ENCODE measurements around the gene ANKRD13B. TPM values are rescaled to one million over a fixed set of nuclear protein-coding genes. Genes with fewer than 3 reads are reported as not detected.

Gene ANKRD13B
- total RNA-seq, 1 experiment from 2014 or later, result 45.5 TPM

DNA sequence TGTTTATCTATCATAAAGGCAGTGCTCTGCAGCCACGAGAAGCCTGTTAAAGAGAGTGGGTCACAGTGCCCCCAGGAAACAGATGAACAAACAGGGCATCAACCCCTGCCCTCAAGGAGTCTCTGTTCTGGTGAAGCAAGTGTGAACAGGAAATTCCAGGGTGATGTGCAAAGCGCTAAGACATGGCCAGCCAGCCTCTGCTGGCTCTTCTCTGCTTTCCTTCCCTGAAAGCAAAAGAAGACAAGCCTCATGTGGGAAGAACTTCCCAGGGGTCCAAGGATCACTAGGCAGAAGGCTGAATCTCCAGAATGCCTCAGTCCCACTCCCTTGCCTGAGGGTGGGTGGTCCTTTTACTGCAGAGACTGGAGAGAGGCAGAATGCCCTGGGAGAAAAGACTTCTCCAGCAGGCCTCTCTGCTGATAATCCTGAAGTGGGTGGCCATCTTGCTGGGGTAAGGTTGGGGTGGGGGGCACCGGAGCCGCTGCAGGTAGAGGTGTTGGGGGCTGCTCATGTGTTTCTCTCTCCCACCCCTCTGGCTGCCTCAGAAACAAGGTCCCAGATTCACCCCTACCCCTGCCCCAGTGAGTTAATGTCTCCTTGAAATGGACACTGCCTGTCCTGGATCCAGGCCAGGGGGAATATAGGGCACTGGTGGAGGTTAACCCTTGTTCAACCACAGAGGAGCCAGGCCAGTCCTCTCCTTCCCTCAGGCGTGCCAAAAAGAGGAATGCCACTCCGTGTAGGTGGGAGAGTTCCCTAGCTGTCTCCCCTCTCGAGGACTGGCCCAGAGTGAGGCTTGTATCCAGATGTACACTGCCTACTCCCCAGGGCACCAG lies 2.4 kb downstream of the ANKRD13B start:
- no peak overlapping the region for H3K4me3 Mint-ChIP-seq
- no peak for DNase-seq (ENCODE audit: low spot score)
- TF ChIP-seq TEAD4 (CRISPR knock-in tag; IDR thresholded peaks at IDR 0.05), result no peak
- TF ChIP-seq, protein P1, sequence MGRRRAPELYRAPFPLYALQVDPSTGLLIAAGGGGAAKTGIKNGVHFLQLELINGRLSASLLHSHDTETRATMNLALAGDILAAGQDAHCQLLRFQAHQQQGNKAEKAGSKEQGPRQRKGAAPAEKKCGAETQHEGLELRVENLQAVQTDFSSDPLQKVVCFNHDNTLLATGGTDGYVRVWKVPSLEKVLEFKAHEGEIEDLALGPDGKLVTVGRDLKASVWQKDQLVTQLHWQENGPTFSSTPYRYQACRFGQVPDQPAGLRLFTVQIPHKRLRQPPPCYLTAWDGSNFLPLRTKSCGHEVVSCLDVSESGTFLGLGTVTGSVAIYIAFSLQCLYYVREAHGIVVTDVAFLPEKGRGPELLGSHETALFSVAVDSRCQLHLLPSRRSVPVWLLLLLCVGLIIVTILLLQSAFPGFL (CRISPR knock-in tag; IDR thresholded peaks at IDR 0.05; ENCODE audit: borderline replicate concordance), result no peak
- TF ChIP-seq, protein P2, sequence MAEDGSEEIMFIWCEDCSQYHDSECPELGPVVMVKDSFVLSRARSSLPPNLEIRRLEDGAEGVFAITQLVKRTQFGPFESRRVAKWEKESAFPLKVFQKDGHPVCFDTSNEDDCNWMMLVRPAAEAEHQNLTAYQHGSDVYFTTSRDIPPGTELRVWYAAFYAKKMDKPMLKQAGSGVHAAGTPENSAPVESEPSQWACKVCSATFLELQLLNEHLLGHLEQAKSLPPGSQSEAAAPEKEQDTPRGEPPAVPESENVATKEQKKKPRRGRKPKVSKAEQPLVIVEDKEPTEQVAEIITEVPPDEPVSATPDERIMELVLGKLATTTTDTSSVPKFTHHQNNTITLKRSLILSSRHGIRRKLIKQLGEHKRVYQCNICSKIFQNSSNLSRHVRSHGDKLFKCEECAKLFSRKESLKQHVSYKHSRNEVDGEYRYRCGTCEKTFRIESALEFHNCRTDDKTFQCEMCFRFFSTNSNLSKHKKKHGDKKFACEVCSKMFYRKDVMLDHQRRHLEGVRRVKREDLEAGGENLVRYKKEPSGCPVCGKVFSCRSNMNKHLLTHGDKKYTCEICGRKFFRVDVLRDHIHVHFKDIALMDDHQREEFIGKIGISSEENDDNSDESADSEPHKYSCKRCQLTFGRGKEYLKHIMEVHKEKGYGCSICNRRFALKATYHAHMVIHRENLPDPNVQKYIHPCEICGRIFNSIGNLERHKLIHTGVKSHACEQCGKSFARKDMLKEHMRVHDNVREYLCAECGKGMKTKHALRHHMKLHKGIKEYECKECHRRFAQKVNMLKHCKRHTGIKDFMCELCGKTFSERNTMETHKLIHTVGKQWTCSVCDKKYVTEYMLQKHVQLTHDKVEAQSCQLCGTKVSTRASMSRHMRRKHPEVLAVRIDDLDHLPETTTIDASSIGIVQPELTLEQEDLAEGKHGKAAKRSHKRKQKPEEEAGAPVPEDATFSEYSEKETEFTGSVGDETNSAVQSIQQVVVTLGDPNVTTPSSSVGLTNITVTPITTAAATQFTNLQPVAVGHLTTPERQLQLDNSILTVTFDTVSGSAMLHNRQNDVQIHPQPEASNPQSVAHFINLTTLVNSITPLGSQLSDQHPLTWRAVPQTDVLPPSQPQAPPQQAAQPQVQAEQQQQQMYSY (CRISPR knock-in tag; IDR thresholded peaks at IDR 0.05), result no peak
- TF ChIP-seq, protein P3, sequence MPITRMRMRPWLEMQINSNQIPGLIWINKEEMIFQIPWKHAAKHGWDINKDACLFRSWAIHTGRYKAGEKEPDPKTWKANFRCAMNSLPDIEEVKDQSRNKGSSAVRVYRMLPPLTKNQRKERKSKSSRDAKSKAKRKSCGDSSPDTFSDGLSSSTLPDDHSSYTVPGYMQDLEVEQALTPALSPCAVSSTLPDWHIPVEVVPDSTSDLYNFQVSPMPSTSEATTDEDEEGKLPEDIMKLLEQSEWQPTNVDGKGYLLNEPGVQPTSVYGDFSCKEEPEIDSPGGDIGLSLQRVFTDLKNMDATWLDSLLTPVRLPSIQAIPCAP (CRISPR knock-in tag; IDR thresholded peaks at IDR 0.05), result no peak
- TF ChIP-seq, protein P4, sequence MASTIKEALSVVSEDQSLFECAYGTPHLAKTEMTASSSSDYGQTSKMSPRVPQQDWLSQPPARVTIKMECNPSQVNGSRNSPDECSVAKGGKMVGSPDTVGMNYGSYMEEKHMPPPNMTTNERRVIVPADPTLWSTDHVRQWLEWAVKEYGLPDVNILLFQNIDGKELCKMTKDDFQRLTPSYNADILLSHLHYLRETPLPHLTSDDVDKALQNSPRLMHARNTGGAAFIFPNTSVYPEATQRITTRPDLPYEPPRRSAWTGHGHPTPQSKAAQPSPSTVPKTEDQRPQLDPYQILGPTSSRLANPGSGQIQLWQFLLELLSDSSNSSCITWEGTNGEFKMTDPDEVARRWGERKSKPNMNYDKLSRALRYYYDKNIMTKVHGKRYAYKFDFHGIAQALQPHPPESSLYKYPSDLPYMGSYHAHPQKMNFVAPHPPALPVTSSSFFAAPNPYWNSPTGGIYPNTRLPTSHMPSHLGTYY (CRISPR knock-in tag; IDR thresholded peaks at IDR 0.05), result no peak
- TF ChIP-seq, protein P5, sequence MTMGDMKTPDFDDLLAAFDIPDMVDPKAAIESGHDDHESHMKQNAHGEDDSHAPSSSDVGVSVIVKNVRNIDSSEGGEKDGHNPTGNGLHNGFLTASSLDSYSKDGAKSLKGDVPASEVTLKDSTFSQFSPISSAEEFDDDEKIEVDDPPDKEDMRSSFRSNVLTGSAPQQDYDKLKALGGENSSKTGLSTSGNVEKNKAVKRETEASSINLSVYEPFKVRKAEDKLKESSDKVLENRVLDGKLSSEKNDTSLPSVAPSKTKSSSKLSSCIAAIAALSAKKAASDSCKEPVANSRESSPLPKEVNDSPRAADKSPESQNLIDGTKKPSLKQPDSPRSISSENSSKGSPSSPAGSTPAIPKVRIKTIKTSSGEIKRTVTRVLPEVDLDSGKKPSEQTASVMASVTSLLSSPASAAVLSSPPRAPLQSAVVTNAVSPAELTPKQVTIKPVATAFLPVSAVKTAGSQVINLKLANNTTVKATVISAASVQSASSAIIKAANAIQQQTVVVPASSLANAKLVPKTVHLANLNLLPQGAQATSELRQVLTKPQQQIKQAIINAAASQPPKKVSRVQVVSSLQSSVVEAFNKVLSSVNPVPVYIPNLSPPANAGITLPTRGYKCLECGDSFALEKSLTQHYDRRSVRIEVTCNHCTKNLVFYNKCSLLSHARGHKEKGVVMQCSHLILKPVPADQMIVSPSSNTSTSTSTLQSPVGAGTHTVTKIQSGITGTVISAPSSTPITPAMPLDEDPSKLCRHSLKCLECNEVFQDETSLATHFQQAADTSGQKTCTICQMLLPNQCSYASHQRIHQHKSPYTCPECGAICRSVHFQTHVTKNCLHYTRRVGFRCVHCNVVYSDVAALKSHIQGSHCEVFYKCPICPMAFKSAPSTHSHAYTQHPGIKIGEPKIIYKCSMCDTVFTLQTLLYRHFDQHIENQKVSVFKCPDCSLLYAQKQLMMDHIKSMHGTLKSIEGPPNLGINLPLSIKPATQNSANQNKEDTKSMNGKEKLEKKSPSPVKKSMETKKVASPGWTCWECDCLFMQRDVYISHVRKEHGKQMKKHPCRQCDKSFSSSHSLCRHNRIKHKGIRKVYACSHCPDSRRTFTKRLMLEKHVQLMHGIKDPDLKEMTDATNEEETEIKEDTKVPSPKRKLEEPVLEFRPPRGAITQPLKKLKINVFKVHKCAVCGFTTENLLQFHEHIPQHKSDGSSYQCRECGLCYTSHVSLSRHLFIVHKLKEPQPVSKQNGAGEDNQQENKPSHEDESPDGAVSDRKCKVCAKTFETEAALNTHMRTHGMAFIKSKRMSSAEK (CRISPR knock-in tag; IDR thresholded peaks at IDR 0.05; ENCODE audit: borderline replicate concordance), result no peak
- TF ChIP-seq, protein P6, sequence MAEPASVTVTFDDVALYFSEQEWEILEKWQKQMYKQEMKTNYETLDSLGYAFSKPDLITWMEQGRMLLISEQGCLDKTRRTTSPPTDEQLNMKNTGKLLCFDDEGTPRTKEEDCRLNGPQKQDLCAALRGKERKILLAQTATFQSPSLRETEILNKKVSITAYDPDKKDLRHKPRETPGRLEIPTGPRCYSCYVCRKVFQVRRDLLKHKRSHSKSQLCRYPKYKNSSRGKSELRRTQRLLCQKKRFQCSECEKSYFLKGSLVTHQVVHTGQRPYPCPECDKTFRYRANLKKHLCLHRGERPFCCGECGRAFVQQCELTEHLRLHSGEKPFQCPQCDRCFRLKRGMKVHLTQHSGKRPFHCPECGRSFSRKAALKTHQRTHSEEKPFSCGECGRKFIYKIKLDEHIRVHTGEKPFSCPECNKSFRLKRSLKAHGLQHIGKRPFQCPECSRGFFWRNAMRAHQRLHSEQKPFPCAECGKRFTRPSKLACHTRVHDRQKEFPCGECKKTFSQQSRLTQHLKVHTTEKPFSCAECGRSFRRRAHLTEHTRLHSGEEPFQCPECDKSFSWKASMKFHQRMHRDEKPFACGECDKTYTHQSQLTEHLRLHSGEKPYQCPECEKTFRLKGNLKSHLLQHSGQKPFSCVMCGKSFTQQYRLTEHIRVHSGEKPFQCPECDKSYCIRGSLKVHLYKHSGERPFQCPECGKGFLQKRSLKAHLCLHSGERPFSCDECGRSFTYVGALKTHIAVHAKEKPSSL (CRISPR knock-in tag; conservative IDR thresholded peaks at IDR 0.05), result no peak
- TF ChIP-seq, protein P7, sequence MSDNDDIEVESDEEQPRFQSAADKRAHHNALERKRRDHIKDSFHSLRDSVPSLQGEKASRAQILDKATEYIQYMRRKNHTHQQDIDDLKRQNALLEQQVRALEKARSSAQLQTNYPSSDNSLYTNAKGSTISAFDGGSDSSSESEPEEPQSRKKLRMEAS (CRISPR knock-in tag; IDR thresholded peaks at IDR 0.05), result no peak
- TF ChIP-seq, protein P8, sequence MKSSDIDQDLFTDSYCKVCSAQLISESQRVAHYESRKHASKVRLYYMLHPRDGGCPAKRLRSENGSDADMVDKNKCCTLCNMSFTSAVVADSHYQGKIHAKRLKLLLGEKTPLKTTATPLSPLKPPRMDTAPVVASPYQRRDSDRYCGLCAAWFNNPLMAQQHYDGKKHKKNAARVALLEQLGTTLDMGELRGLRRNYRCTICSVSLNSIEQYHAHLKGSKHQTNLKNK (CRISPR knock-in tag; IDR thresholded peaks at IDR 0.05), result no peak
- no peak for TF ChIP-seq TP53 (CRISPR knock-in tag; IDR thresholded peaks at IDR 0.05)
- no peak for TF ChIP-seq SMAD4 (CRISPR knock-in tag; IDR thresholded peaks at IDR 0.05)
- TF ChIP-seq FOXJ3 (CRISPR knock-in tag; IDR thresholded peaks at IDR 0.05; ENCODE audit: borderline replicate concordance), result no peak
- no peak for TF ChIP-seq GTF2I (CRISPR knock-in tag; conservative IDR thresholded peaks at IDR 0.05)
- TF ChIP-seq, protein P9, sequence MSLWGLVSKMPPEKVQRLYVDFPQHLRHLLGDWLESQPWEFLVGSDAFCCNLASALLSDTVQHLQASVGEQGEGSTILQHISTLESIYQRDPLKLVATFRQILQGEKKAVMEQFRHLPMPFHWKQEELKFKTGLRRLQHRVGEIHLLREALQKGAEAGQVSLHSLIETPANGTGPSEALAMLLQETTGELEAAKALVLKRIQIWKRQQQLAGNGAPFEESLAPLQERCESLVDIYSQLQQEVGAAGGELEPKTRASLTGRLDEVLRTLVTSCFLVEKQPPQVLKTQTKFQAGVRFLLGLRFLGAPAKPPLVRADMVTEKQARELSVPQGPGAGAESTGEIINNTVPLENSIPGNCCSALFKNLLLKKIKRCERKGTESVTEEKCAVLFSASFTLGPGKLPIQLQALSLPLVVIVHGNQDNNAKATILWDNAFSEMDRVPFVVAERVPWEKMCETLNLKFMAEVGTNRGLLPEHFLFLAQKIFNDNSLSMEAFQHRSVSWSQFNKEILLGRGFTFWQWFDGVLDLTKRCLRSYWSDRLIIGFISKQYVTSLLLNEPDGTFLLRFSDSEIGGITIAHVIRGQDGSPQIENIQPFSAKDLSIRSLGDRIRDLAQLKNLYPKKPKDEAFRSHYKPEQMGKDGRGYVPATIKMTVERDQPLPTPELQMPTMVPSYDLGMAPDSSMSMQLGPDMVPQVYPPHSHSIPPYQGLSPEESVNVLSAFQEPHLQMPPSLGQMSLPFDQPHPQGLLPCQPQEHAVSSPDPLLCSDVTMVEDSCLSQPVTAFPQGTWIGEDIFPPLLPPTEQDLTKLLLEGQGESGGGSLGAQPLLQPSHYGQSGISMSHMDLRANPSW (CRISPR knock-in tag; conservative IDR thresholded peaks at IDR 0.05; ENCODE audit: low read depth), result no peak
- TF ChIP-seq ZNF416 (CRISPR knock-in tag; IDR thresholded peaks at IDR 0.05), result no peak
- TF ChIP-seq, protein P10, sequence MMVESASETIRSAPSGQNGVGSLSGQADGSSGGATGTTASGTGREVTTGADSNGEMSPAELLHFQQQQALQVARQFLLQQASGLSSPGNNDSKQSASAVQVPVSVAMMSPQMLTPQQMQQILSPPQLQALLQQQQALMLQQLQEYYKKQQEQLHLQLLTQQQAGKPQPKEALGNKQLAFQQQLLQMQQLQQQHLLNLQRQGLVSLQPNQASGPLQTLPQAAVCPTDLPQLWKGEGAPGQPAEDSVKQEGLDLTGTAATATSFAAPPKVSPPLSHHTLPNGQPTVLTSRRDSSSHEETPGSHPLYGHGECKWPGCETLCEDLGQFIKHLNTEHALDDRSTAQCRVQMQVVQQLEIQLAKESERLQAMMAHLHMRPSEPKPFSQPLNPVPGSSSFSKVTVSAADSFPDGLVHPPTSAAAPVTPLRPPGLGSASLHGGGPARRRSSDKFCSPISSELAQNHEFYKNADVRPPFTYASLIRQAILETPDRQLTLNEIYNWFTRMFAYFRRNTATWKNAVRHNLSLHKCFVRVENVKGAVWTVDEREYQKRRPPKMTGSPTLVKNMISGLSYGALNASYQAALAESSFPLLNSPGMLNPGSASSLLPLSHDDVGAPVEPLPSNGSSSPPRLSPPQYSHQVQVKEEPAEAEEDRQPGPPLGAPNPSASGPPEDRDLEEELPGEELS (CRISPR knock-in tag; IDR thresholded peaks at IDR 0.05), result no peak

More for the DNA sequence above, 2.4 kb downstream of the ANKRD13B start:
- CTCF ChIA-PET, result interaction anchor here (0.8 to 4.6 kb wide), 7 partner anchors 11 to 226 kb away, joined by 3 to 85 read pairs (median 9); no protein-coding TSS in a partner anchor
- Mint-ChIP-seq H3K9me3 (no peaks in the 10 kb centered on the region), H3K36me3 (no peaks in the 10 kb centered on the region), H3K4me1 (peaks cover 57% of the 10 kb centered on the region), H3K27me3 (ENCODE audit: low read depth) (no peaks in the 10 kb centered on the region; the same call in 1 of the 2 replicates), H3K27ac (no peak overlapping the region)
- POLR2A ChIA-PET, result no interaction called here
- no peak for ATAC-seq

All from WTC11 (cell line).